Thyroid gland (tissue), 4 donors: ENCODE measurements around the gene DIS3L2. TPM values are rescaled to one million over a fixed set of nuclear protein-coding genes. Genes with fewer than 3 reads are reported as not detected.

Experiments used
- DNase-seq, 2 donors: peaks; one replicate each; pipeline ENCODE4 v3.0.0-alpha.2; 2019
- H3K27ac ChIP-seq, 3 donors: fragments of 200-600 bp; sonication (generic); 1 replicate in 2 of 3; 2 replicates in 1 of 3; pipeline ENCODE4 v1.5.1; 2016 to 2019; ENCODE audit warnings: mild to moderate bottlenecking in 1 of 3, moderate library complexity in 1 of 3
- H3K27me3 ChIP-seq: fragments of 200-600 bp; sonication (generic); one replicate; pipeline ENCODE4 v1.5.1; 2019
- H3K36me3 ChIP-seq, 2 donors: fragments of 200-600 bp; sonication (generic); one replicate each; pipeline ENCODE4 v1.5.1; 2016 to 2019
- H3K4me1 ChIP-seq, 2 donors: fragments of 200-600 bp; sonication (generic); one replicate each; pipeline ENCODE4 v1.5.1; 2017 to 2019
- H3K4me3 ChIP-seq, 3 donors: fragments of 200-600 bp; sonication (generic); replicated peaks in 1 of 3; 1 replicate in 2 of 3; 2 replicates in 1 of 3; pipeline ENCODE4 v1.5.1; 2016; ENCODE audit warnings: mild to moderate bottlenecking in 1 of 3
- H3K9me3 ChIP-seq: fragments of 200-600 bp; sonication (generic); one replicate; pipeline ENCODE4 v1.5.1; 2017
- POLR2A ChIP-seq, 2 donors: fragments of 450-650 bp; IDR thresholded peaks; one replicate each; pipeline ENCODE4 v1.6.1; 2017; ENCODE audit warnings: antibody characterized with exemption in 2 of 2, mild to moderate bottlenecking in 2 of 2, moderate library complexity in 1 of 2
- WGBS, 2 donors: methylation state at CpG; one replicate each; pipeline ENCODE4 v1.1.5; 2017; 5-methylcytosine and 5-hydroxymethylcytosine counted together
- intact Hi-C: fragments of 100-400 bp; cut with DNase I; formaldehyde crosslinking; loops from one replicate; pipeline ENCODE4 v1.15.1; 2023
- total RNA-seq, 4 donors: library from RNA; depleted of rRNA; stranded (reverse); fragments of >200 nt; gene quantifications; one replicate each; pipeline ENCODE4 v1.2.3, GENCODE V29; 2016
- TF ChIP-seq, protein P1 (sequence below), 6 experiments: fragments of 200-600 bp in 3 of 6; fragments of 450-650 bp in 3 of 6; sonication (generic) in 3 of 6; IDR thresholded peaks; one replicate each; pipeline ENCODE4 v1.5.1; 2016 to 2019; ENCODE audit warnings: antibody characterized with exemption in 6 of 6, mild to moderate bottlenecking in 2 of 6, inconsistent platforms in 1 of 6, moderate library complexity in 1 of 6

The DIS3L2 gene
- total RNA-seq, 4 donors from 2014 or later: 42.2 to 68.7 (median 50.3) TPM

DNA sequence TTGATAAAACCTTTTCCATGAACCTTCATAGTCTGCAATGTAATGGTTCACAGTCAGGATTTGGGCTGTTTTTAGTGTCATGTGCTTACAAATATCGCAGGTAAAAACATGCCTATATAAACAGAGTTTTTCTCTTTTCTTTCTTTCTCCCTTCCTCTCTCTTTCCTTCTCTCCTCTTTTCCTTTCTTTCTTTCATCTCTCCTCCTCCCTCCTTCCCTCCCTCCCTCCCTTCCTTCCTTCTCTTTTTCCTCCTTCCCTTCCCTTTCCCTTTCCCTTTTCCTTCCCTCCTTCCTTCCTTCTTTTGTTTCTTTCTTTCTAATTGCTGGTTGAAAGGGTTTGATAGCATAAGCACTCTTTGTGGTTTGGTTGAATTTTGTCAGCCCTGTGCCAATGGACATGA lies 25.7 kb upstream of the DIS3L2 start:
- intact Hi-C loops: no loop called here
- Histone ChIP-seq H3K36me3 (no peaks in the 10 kb centered on the region), H3K27me3 (no peaks in the 10 kb centered on the region), H3K9me3 (no peaks in the 10 kb centered on the region), H3K4me3 (no peak overlapping the region), H3K27ac (no peak overlapping the region), H3K4me1 (no peaks in the 10 kb centered on the region)
- no peak for DNase-seq
- TF ChIP-seq, protein P1, sequence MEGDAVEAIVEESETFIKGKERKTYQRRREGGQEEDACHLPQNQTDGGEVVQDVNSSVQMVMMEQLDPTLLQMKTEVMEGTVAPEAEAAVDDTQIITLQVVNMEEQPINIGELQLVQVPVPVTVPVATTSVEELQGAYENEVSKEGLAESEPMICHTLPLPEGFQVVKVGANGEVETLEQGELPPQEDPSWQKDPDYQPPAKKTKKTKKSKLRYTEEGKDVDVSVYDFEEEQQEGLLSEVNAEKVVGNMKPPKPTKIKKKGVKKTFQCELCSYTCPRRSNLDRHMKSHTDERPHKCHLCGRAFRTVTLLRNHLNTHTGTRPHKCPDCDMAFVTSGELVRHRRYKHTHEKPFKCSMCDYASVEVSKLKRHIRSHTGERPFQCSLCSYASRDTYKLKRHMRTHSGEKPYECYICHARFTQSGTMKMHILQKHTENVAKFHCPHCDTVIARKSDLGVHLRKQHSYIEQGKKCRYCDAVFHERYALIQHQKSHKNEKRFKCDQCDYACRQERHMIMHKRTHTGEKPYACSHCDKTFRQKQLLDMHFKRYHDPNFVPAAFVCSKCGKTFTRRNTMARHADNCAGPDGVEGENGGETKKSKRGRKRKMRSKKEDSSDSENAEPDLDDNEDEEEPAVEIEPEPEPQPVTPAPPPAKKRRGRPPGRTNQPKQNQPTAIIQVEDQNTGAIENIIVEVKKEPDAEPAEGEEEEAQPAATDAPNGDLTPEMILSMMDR (IDR thresholded peaks at IDR 0.05): no peak
- no peak for TF ChIP-seq POLR2A (IDR thresholded peaks at IDR 0.05)
- WGBS, 2 donors: 82 to 85% methylated on average over 1 of the region's 1 CpG

DNA sequence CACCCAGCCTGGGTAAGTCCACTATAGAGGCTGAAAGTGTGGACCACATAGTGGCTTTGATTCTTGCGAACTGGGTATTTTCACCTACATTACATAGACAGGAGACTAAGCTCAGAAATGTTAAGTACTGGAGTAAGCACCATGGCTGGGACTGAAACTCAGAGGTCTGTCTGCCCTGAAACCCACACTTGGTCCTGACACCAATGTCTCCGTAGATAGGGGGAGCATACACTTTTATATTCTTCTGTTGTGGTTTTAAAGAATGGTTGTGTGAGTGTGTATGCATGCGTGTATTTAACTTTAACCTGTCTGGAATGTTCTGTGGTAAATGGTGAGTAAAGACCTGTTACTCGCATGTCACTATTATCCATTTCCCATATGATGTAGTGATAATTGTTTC lies 25.0 kb upstream of the DIS3L2 start:
- intact Hi-C loops: no loop called here
- H3K27ac ChIP-seq: no peak overlapping the region
- 82 to 89% methylated on average over 4 of the region's 4 CpGs for WGBS, 2 donors
- H3K4me3 ChIP-seq: no peak overlapping the region
- TF ChIP-seq, protein P1 (IDR thresholded peaks at IDR 0.05): no peak
- TF ChIP-seq POLR2A (IDR thresholded peaks at IDR 0.05): no peak
- no peaks in the 10 kb centered on the region for H3K9me3 ChIP-seq
- DNase-seq: no peak
- H3K27me3 ChIP-seq: no peaks in the 10 kb centered on the region
- H3K36me3 ChIP-seq: no peaks in the 10 kb centered on the region
- no peaks in the 10 kb centered on the region for H3K4me1 ChIP-seq

DNA sequence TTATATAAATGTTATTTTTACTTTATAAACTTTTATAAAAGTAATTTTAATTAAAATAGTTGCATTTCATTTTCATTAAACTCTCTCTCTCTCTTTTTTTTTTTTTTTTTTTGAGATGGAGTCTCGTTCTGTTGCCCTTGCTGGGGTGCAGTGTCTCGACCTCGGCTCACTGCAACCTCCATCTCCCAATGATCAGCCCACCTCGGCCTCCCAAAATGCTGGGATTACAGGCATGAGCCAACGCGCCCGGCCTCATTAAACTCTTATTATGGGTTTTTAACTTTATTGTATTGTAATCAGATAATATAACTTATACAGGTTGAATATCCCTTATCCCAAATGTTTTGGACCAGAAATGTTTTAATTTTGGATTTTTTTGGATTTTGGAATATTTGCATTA lies 24.5 kb upstream of the DIS3L2 start:
- 92 to 94% methylated on average over 7 of the region's 7 CpGs for WGBS, 2 donors
- intact Hi-C loops: no loop called here
- Histone ChIP-seq H3K27me3 (no peaks in the 10 kb centered on the region), H3K4me1 (no peaks in the 10 kb centered on the region), H3K27ac (no peak overlapping the region), H3K9me3 (no peaks in the 10 kb centered on the region), H3K4me3 (no peak overlapping the region), H3K36me3 (no peaks in the 10 kb centered on the region)
- no peak for DNase-seq
- TF ChIP-seq, protein P1 (IDR thresholded peaks at IDR 0.05): no peak
- no peak for TF ChIP-seq POLR2A (IDR thresholded peaks at IDR 0.05)

DNA sequence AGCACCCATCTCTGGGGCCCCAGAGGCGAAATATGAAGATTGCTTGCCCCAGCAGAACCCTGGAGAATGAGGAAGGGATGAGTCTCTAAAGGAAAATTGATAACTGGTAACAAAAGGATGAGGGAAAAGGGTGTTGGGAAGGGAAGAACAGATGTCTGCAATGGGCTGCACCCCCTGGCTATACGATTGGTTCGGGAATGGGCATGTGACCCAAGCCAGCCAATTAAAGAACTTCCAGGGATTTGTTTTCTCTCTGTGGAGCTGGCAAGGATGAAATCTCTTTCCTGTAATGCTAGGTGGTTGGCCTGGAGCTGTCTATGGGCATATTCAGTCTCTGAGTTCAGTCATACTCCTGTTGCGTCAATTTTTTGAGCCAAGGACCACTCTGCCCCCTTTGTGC lies 22.5 kb upstream of the DIS3L2 start:
- no peak overlapping the region for H3K4me3 ChIP-seq
- H3K4me1 ChIP-seq: no peaks in the 10 kb centered on the region
- 91 to 96% methylated on average over 4 of the region's 4 CpGs for WGBS, 2 donors
- no peaks in the 10 kb centered on the region for H3K36me3 ChIP-seq
- H3K9me3 ChIP-seq: no peaks in the 10 kb centered on the region
- DNase-seq: no peak
- H3K27ac ChIP-seq: no peak overlapping the region
- TF ChIP-seq, protein P1 (IDR thresholded peaks at IDR 0.05): no peak
- TF ChIP-seq POLR2A (IDR thresholded peaks at IDR 0.05): no peak
- no peaks in the 10 kb centered on the region for H3K27me3 ChIP-seq
- intact Hi-C loops: no loop called here

DNA sequence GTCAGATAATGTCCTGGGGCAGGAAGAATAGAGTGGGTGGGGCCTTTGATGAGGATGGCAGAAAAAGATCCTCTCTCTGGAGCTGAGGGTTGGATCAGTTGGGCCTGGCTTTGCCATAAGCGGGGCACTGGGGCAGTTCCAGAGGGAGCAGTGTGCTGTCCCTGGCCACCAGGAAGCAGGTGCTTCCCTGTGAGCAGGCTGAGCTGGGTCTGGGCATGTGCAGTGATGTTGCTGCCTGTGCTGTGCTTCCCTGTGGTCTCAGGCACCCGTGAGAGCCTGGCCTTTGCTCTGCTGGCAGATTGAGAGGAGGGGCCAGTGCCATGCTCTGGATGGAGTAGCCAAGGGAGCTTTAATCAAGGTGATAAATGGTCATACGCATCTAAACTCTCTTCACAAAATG lies 20.7 kb upstream of the DIS3L2 start:
- no peak overlapping the region for H3K27ac ChIP-seq
- H3K27me3 ChIP-seq: no peaks in the 10 kb centered on the region
- DNase-seq: peak in 1 of 2 donors; percentile 23
- no peak overlapping the region for H3K4me3 ChIP-seq
- WGBS, 2 donors: 74 to 76% methylated on average over 3 of the region's 3 CpGs
- no peak for TF ChIP-seq POLR2A (IDR thresholded peaks at IDR 0.05)
- TF ChIP-seq, protein P1 (IDR thresholded peaks at IDR 0.05): no peak
- intact Hi-C loops: no loop called here
- no peaks in the 10 kb centered on the region for H3K9me3 ChIP-seq
- no peaks in the 10 kb centered on the region for H3K4me1 ChIP-seq
- H3K36me3 ChIP-seq: no peaks in the 10 kb centered on the region
